ENCODE results near the gene CGNL1.

Gene CGNL1

DNA sequence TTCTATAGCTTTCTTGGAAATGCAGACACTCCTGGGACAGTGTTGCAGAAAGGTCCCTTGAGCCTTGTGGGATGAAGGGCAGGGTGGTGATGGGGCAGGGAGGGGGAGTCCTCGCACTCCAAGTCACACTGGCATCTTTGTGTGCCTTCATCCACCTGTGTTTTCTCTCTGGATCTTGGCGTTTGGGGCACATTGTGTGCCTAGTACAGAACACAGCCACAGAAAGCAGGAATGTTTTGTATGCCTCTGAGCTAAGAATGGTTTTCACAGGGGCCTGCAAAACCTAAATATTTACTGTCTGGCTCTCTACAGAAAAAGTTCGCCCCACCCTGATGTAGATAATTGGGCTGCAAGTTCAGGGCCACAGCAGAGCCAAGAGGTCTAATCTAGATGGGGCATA lies 221.1 kb downstream of the CGNL1 start:
- TF ChIP-seq, protein P1, sequence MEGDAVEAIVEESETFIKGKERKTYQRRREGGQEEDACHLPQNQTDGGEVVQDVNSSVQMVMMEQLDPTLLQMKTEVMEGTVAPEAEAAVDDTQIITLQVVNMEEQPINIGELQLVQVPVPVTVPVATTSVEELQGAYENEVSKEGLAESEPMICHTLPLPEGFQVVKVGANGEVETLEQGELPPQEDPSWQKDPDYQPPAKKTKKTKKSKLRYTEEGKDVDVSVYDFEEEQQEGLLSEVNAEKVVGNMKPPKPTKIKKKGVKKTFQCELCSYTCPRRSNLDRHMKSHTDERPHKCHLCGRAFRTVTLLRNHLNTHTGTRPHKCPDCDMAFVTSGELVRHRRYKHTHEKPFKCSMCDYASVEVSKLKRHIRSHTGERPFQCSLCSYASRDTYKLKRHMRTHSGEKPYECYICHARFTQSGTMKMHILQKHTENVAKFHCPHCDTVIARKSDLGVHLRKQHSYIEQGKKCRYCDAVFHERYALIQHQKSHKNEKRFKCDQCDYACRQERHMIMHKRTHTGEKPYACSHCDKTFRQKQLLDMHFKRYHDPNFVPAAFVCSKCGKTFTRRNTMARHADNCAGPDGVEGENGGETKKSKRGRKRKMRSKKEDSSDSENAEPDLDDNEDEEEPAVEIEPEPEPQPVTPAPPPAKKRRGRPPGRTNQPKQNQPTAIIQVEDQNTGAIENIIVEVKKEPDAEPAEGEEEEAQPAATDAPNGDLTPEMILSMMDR (conservative IDR thresholded peaks at IDR 0.05), result no peak
- TF ChIP-seq ZFX (IDR thresholded peaks at IDR 0.05), result no peak
- H3K27ac ChIP-seq, result no peak overlapping the region

DNA sequence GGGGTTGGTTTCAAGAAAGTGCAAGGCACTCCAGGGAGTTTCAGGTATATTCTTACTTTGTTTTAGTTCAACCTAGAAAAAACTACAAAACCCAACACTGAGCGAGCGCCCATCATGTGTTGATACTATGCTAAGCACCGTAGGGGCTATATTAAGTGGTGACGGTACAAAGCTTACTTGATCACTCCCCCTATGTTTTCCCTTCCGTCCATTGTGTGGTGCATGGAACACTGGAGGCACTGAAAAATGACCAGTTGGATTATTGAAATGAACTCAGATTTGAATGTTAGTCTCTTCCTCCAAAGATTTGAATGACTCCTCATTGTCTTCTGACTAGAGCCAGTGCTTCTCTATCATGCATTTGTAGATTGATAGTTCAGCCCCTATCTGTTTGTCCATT lies 222.0 kb downstream of the CGNL1 start:
- TF ChIP-seq, protein P1 (conservative IDR thresholded peaks at IDR 0.05), result no peak
- no peak for TF ChIP-seq ZFX (IDR thresholded peaks at IDR 0.05)

DNA sequence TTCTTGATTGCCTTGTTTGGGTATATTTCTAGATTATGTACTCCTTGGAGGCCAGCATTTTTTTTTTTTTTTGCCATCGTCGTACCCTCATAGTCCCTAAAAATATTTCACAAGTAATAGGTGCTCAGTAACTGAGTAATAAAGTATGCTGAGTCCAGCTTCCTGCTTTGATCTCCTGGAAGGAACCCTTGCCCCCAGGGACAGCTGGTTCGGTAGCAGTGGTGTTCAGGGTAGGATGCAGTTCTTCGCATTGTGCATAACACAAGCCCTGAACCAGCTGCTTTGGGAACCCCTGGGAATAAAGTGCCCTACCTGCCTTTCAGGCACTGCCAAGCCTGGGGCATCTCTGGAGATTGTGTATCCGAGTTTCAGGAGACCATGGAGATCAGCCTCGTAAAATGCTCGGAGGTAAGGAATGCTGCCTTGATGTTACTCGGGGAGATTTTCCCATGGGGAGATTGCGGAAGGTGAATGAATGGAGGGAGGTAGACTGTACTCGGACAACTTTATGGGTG lies 223.0 kb downstream of the CGNL1 start:
- TF ChIP-seq ZFX (IDR thresholded peaks at IDR 0.05), result no peak
- TF ChIP-seq, protein P1 (conservative IDR thresholded peaks at IDR 0.05), result no peak
- H3K27ac ChIP-seq, result no peak overlapping the region

More for the DNA sequence above, 222.0 kb downstream of the CGNL1 start:
- no peak overlapping the region for H3K27ac ChIP-seq

DNA sequence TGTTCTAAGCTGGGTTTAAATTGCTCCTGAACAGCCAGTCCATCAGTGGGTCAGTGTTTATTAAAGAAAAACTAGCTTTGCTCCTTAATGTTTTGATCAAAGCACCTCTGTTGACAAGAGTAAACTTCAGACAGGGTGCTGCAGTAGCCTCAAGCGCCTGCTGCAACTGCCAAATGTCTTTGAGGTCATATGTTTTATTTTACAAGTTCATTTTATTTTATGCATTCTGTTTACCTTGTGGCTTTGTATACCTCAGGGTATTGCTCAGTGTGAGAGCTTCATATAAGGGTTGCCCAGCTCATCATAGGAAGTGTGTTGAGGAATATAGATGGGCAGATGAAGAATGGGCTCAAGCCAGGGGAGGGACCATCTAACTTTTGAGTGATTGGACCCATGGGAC lies 223.9 kb downstream of the CGNL1 start:
- H3K27ac ChIP-seq, result no peak overlapping the region
- TF ChIP-seq, protein P1 (conservative IDR thresholded peaks at IDR 0.05), result no peak
- no peak for TF ChIP-seq ZFX (IDR thresholded peaks at IDR 0.05)

All from C4-2B (cell line).